ENCODE measurements around the gene OTULINL. TPM values are rescaled to one million over a fixed set of nuclear protein-coding genes. Genes with fewer than 3 reads are reported as not detected.

The OTULINL gene
- total RNA-seq, 4 donors from 2014 or later, result 0.73 to 1.8 (median 0.96) TPM

DNA sequence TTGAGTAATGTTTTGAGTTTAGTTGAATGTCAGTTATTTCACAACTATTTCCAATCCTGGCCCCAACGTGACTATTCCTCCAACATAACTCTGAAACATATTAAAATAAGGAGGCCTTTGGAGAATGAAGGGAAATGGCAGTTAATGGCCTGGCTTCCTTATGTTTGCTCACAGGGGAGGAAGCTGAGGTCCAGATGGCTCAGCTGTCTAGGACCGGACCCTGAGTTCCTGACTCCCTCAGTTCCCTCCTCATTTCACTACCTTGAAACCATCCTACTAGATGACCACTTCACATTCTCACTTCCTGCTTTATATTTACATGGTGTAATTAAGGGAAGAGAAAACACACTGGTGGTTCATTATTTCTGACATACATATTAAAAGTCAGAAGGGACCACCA lies 6.6 kb downstream of the OTULINL start:
- intact Hi-C loops (cut with DNase I; ENCODE audit: low total_unique reads), result no loop called here
- Histone ChIP-seq H3K9me3 (no peaks in the 10 kb centered on the region), H3K27ac (no peak overlapping the region), H3K27me3 (no peaks in the 10 kb centered on the region), H3K36me3 (no peaks in the 10 kb centered on the region), H3K4me1 (no peaks in the 10 kb centered on the region), H3K4me3 (no peak overlapping the region)
- no peak for DNase-seq
- TF ChIP-seq, protein P1, sequence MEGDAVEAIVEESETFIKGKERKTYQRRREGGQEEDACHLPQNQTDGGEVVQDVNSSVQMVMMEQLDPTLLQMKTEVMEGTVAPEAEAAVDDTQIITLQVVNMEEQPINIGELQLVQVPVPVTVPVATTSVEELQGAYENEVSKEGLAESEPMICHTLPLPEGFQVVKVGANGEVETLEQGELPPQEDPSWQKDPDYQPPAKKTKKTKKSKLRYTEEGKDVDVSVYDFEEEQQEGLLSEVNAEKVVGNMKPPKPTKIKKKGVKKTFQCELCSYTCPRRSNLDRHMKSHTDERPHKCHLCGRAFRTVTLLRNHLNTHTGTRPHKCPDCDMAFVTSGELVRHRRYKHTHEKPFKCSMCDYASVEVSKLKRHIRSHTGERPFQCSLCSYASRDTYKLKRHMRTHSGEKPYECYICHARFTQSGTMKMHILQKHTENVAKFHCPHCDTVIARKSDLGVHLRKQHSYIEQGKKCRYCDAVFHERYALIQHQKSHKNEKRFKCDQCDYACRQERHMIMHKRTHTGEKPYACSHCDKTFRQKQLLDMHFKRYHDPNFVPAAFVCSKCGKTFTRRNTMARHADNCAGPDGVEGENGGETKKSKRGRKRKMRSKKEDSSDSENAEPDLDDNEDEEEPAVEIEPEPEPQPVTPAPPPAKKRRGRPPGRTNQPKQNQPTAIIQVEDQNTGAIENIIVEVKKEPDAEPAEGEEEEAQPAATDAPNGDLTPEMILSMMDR (IDR thresholded peaks at IDR 0.05 in 4 of 5, conservative IDR thresholded peaks at IDR 0.05 in 1 of 5), result no peak
- TF ChIP-seq POLR2A (IDR thresholded peaks at IDR 0.05), result no peak
- no peak for ATAC-seq
- in situ Hi-C loops (cut with MboI; ENCODE audit: low sequenced_read_pairs in 4 of 4), result no loop called here

DNA sequence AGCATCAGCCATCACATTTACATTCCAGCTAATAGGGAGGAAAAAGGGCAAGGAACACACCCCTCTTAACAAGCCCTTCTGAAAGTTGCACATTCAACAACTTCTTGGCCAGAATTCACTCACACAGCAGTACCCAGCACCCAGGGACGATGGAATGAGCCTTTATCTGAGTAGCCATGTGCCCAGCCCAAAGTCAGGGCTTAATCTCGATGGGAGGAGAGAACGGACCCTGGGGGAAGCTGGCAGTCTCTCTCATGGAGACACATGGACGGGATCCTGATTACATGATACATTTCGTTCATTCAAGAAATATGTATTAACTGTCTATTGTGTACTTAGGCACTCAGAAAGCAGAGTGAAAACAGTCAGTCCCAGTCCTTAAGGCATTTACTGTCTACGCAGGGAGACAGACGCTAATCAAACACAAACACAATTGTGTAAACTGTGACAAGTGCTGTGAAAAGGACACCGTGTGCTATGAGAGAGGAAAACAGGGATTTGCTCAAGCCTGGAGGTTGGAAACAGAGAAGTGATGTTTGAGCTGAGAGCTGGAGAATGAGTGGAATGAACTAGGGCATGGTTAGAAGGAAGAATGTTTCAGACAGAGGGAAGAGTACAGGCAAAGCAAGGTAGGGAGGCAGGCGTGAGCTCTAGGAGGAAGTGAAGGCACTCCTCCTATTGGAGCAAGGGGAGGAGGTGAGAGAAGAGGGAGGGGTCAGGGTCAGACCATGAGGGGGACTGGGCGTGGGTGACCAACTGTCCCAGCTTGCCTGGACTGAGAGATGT lies 7.4 kb downstream of the OTULINL start:
- Histone ChIP-seq H3K36me3 (no peaks in the 10 kb centered on the region), H3K27ac (no peak overlapping the region), H3K9me3 (no peaks in the 10 kb centered on the region), H3K27me3 (no peaks in the 10 kb centered on the region), H3K4me3 (no peak overlapping the region), H3K4me1 (no peaks in the 10 kb centered on the region)
- intact Hi-C loops (cut with DNase I; ENCODE audit: low total_unique reads) (no loop called here), in situ Hi-C loops (cut with MboI; ENCODE audit: low sequenced_read_pairs in 4 of 4) (no loop called here)
- TF ChIP-seq POLR2A (IDR thresholded peaks at IDR 0.05), result no peak
- TF ChIP-seq, protein P1 (IDR thresholded peaks at IDR 0.05 in 4 of 5, conservative IDR thresholded peaks at IDR 0.05 in 1 of 5), result no peak
- ATAC-seq (no peak), DNase-seq (no peak)

DNA sequence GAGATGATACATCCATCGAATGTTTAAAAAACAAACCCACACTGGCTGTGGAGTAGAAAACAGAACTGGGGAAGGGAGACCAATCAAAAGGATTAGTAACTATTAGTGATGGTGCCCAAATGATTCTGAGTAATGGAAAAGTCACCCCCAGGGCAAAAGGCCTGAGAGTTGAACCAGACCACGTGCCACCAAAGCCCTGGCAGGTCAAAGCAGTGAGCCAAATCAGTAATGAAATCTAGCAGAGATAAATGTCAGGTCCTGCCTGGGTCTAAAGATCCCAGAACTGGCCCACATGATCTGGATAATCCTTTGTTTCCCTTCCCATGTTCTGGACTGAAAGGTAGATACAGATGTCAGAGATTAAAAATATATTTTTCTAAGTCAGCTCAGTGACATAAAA lies 9.4 kb downstream of the OTULINL start:
- no peak overlapping the region for H3K4me3 ChIP-seq
- no peaks in the 10 kb centered on the region for H3K36me3 ChIP-seq
- no peaks in the 10 kb centered on the region for H3K27me3 ChIP-seq
- no peaks in the 10 kb centered on the region for H3K9me3 ChIP-seq
- ATAC-seq, result no peak
- TF ChIP-seq POLR2A (IDR thresholded peaks at IDR 0.05), result no peak
- TF ChIP-seq, protein P1 (IDR thresholded peaks at IDR 0.05 in 4 of 5, conservative IDR thresholded peaks at IDR 0.05 in 1 of 5), result no peak
- H3K27ac ChIP-seq, result no peak overlapping the region
- in situ Hi-C loops (cut with MboI; ENCODE audit: low sequenced_read_pairs in 4 of 4), result no loop called here
- intact Hi-C loops (cut with DNase I; ENCODE audit: low total_unique reads), result no loop called here
- no peak for DNase-seq
- no peaks in the 10 kb centered on the region for H3K4me1 ChIP-seq

DNA sequence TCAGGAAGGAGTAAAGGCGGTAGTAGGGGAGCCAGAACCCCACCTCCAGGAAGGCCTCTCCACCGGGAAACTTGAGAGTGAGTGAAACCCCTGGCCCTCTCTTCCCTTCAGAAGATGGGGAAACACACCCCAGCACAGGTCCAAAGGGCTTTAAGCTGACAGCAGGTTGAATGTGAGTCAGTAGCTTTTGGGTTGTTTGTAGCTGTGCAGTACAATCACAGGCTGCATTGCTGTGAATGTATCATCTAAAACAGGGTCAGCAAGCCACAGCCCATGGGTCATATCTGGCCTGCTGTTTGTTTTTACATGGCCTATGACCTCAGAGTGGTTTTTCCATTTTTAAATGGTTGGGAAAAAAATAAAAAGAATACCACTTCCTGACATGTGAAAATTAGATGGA lies 10.0 kb downstream of the OTULINL start:
- intact Hi-C loops (cut with DNase I; ENCODE audit: low total_unique reads), result no loop called here
- Histone ChIP-seq H3K27ac (no peak overlapping the region), H3K9me3 (no peaks in the 10 kb centered on the region), H3K4me3 (no peak overlapping the region), H3K27me3 (no peaks in the 10 kb centered on the region), H3K36me3 (no peaks in the 10 kb centered on the region), H3K4me1 (no peaks in the 10 kb centered on the region)
- no peak for TF ChIP-seq POLR2A (IDR thresholded peaks at IDR 0.05)
- TF ChIP-seq, protein P1 (IDR thresholded peaks at IDR 0.05 in 4 of 5, conservative IDR thresholded peaks at IDR 0.05 in 1 of 5), result no peak
- ATAC-seq (no peak), DNase-seq (no peak)
- in situ Hi-C loops (cut with MboI; ENCODE audit: low sequenced_read_pairs in 4 of 4), result no loop called here
